Ureter (tissue), 1 donor: Measurements from ENCODE around the gene LRFN2. TPM values are rescaled to one million over a fixed set of nuclear protein-coding genes. Genes with fewer than 3 reads are reported as not detected.

Experiments
- DNase-seq: peaks from one replicate; pipeline ENCODE4 v3.0.0-alpha.2; 2020; ENCODE audit warnings: low spot score
- total RNA-seq: library from RNA; stranded (reverse); gene quantifications from one replicate; pipeline ENCODE4 v1.2.4, GENCODE V29; 2023
- donor health status: DM: yes; HTN: yes; CAD: no.

The LRFN2 gene
- total RNA-seq, 1 donor from 2014 or later: 0.34 TPM

GRCh38 chr6:40477246-40478126 is 109.7 kb downstream of the LRFN2 start:
- DNase-seq: no peak

GRCh38 chr6:40476673-40477072 is 110.5 kb downstream of the LRFN2 start:
- DNase-seq: no peak

DNA sequence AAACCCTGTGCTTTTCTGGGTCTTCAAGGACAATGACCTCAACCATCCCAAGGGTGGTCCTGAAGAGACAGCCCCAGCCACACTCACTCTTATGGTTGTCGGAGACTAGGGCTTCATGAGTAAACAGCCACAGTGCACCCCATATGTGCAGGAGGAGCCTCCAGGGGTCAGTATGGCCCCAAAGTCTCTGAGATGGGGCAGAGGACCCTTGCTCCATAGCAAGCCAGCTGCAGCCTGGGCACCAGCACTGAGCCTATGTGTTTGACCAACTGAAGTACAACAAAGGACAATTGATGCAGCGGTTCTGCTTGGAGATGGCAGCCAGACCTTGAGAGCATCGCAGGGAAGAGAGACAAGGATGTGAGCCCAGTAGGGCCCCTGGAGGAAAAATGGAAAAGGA is 112.2 kb downstream of the LRFN2 start:
- DNase-seq: no peak

GRCh38 chr6:40473026-40473425 is 114.1 kb downstream of the LRFN2 start:
- DNase-seq: no peak

- DNase-seq: no peak
Observed at GRCh38 chr6:40472353-40472752, 114.8 kb downstream of the LRFN2 start.

GRCh38 chr6:40471243-40471642 is 115.9 kb downstream of the LRFN2 start:
- DNase-seq: no peak

- no peak for DNase-seq
Observed at GRCh38 chr6:40469323-40469722, 117.8 kb downstream of the LRFN2 start.

DNA sequence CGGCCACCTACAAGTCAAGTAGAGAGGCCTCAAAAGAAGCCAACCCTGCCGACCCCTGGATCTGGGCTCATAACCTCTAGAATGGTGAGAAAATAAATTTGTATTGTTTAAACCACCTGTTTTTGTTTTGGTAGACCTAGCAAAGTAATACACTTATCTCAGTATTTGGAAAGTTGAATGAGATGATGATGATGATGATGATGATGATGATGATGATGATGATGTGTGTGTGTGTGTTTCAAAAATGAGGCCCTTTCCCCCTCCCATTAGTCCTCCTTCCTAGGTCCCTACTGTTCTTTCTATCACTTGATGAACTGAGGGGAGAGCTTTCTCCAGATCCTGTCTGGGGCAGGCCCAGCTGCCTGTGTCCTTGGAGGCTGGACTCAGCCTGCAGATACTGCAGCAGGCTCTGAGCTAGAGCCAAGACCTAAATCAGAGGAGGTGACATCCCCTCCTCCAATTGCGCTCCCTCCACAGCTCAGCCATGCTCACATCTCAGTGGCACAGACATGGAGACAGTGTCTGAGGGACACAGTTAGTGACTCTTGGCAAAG is 120.1 kb downstream of the LRFN2 start:
- no peak for DNase-seq

DNA sequence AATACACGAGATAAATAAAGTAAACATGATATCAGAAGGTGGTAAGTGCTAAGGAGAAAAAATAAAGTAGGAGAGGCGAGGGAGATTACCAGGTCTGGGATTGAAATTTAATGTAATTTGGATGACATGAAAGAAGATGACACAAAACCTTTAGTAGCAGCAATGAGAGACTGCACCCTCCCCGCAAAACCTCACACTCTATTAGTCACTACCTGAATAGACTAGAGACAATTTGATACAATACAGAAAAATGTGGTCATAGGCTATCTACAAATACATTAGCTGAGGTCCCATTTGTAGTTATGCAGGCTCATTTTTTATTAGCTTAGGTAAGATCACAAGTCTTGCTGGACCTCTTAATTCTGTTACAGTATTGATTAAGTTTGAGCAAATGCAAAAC is 125.5 kb downstream of the LRFN2 start:
- DNase-seq: no peak

DNA sequence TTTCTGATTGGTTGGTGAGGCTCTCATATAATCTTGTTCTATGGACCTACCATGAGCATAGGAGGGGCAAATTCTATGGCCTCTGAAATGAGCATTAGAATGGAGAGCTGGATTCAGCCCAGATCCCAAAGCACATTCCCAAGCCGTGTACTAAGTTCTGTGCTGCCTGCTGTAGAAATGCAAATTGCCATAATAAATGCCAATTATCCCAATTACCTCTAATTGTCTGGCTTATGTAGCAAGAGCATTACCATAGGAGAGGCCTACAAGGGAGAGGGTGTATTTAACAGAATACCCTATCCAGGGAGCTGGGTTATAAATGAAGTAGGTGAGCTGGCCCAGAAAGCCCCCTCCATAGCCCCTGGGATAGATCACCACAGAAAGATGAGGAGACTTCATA is 126.8 kb downstream of the LRFN2 start:
- DNase-seq: no peak

DNA sequence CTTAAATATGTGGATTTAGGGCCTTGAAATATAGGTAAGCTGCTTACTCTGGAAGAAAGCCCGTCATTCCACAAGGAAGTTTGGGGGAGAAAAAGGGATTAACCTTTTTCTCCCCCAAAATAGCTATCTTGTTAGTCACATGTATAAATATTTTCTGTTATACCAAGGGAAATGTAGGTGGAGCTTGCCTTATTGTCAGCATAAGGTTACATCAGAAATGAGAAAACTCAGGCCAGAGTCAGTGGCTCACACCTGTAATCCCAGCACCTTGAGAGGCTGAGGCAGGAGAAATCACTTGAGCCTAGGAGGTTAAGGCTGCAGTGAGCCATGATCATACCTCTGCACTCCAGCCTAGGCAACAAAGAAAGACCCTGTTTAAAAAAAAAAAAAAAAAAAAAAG is 129.9 kb downstream of the LRFN2 start:
- DNase-seq: no peak

DNA sequence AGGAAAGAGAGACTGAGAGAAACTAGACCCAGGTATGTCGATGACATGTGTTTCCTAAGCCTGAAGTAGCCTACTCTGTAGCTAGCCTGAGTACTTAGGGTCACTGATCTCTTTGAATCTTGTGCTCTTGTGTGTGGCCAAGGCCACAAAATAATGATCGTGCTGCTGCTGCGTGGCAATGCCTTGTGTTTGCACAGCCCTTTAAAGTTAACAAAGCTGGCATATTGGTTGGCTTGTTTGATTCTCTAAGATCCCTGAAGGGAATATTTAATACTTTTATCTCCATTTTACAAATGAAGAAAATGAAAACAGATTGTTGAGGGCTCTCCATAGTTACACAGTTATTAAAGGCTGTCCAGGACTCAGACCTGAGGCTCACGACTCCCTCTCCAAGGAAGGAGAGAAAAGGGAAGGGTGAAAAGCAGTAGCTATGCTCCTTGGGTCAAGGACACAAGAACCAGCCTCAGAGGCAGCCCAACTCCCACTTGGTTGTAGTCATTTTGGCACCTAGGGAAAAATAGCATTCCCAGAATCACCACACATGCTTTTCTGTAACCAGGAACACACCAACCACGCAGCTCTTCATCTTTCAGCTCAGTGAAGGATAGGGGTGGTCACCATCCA is 130.7 kb downstream of the LRFN2 start:
- no peak for DNase-seq

DNA sequence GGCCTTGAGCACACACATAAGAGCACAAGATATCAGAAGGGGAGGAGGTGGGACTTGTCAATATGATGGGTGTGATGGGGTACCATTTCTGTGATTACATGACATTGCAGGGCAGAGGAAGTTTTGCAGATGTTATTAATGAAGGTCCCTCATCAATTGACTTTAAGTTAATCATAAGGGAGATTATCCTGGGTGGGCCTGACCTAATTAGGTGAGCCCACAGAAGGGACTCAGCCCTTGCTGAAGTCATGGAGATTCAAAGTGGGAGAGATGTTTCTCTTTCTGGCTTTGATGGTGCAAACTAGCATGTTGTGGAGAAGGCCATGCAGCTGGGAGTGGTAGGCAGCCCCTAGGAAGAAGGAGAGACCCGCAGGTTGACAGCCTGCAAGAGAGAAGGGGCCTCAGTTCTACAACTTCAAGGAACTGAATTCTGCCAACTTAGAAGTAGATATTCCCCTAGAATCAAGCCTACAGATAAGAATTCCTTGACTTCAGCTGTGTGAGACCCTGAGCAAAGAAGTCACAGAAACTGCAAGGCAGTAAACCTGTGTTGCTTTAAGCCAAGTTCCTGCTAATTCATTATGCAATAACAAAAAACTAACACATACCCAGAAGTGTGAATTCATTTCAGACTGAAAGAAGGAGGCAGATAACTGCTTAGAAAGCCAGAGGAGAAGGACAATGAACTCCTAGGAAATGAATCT is 131.3 kb downstream of the LRFN2 start:
- DNase-seq: no peak

GRCh38 chr6:40450483-40450882 is 136.7 kb downstream of the LRFN2 start:
- no peak for DNase-seq

DNA sequence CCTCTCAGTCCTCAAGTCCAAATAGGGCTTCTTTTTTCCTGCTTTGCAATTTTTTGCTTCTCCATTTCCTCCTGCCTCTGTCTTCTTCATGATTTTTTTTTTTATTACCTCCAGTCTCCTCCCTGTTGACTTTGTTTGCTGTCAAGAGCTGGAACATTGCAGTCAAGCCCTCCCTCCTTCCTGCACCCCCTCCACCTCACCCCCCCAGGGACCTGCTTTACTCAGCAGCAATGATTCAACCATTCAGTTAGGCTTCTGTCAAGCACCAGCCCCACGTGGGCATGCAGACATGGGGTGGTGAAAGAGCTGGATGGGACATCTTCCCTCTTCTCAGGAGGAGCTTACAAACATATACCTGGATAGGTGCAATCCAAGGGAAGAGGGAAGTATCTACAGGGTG is 142.4 kb downstream of the LRFN2 start:
- no peak for DNase-seq

DNA sequence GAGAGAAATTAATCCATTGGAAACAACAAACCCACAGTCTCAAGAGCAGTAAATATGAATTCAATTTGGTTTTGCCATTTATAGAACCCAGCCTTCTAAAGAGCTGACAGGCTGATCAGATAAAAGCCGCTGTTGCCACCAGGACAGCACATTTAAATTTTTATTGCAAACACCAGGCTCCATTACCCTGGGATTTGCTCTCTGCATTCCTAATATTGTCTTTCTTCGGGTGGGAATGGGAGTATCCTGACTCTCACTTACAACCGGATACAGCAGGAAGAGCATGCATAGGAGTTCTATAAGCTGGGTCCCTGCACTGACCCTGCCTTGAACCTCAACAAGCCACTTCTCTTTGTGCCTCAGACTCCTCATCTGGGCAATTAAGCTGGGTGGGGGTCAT is 142.9 kb downstream of the LRFN2 start:
- no peak for DNase-seq

- no peak for DNase-seq
Observed at GRCh38 chr6:40443842-40444241, 143.3 kb downstream of the LRFN2 start.

DNA sequence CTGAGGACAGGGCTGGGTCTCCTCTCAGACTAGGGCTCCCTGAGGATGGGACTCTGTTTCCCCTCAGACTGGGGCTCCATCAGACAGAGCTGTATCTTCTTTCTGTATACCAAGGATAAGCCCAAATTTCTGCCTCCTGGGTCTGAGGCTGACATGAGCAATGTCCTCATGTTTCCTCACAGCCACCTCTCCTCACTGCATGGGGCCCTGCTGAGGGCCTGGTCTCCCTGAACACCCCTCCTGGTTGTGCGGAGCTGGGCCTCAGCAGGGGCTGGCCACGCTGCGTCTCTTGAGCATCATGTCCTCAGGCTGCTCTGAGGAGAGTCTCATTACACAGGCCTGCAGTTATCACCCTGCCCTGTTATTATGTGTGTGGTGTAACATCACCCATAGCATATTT is 144.6 kb downstream of the LRFN2 start:
- DNase-seq: no peak

GRCh38 chr6:40441150-40441549 is 146.0 kb downstream of the LRFN2 start:
- DNase-seq: no peak

DNA sequence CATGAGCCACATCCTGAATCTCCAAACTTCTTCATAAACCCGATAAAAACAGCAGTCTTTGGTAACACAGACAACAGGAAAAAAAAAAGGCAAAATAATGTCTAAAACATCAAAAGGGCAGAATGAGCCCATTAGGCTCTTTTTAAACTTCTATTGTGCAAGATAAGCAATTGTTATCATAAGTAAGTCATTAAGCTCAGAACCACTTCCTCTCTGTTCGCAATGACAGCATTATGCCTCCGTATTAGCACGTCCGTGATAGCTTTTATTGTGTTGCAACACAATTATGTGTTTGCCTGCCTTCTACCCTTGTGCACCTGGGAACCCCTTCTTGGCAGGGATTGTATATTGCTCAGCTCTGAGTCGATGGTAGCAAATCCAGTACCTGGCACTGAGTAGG is 147.1 kb downstream of the LRFN2 start:
- DNase-seq: no peak

DNA sequence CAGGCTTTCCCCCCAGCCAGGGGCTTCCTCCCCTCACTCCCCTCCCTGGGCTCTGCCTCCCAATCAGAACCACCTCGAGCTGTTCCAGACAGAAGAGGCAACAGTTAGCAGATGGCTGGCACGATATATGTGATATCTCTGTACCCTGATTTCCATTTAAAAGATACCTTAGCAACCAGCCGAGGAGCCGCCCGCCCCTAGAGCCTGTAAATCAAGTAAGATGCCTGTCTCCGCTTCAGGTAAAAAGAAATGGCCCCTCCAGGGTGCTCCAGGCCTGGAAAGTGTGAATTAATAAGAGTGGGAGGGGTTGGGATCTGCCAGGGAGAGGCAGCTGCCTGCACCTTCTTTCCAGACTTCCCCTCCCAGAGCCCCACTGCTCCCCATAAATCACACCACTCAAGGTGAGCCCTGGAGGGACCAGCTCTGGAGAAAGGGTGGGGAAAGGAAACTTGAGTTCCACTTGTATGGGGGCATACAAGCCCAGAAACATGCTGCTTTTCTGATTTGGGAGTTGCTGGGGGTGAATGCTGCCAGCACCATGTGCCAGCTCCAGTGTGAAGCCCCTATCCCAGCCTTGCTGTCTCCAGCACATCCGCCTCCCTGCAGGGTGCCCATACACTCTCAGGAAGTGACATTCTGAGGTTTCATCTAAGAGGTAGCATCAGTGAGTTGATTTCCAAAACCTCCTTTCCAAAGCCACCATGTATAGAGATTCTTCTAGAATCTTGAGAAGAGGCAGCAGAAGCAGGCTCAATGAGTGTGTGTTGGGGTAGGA is 148.0 kb downstream of the LRFN2 start:
- DNase-seq: no peak
